ENCODE results near the gene EBF3.

The EBF3 gene

GRCh38 chr10:129934196-129934925 lies 29.7 kb downstream of the EBF3 start:
- no peak overlapping the region for H3K4me3 ChIP-seq (ENCODE audit: low read depth, low read length)
- TF ChIP-seq CTCF (IDR thresholded peaks at IDR 0.05; ENCODE audit: low read depth, low read length, missing control alignments): no peak
- DNase-seq (ENCODE audit: low read depth): no peak

- H3K4me3 ChIP-seq (ENCODE audit: low read depth, low read length): no peak overlapping the region
- DNase-seq (ENCODE audit: low read depth): no peak
- TF ChIP-seq CTCF (IDR thresholded peaks at IDR 0.05; ENCODE audit: low read depth, low read length, missing control alignments): no peak
Observed at GRCh38 chr10:129933456-129934092, 30.5 kb downstream of the EBF3 start.

- H3K4me3 ChIP-seq (ENCODE audit: low read depth, low read length): no peak overlapping the region
- no peak for TF ChIP-seq CTCF (IDR thresholded peaks at IDR 0.05; ENCODE audit: low read depth, low read length, missing control alignments)
- DNase-seq (ENCODE audit: low read depth): no peak
Observed at GRCh38 chr10:129932751-129933433, 31.2 kb downstream of the EBF3 start.

- no peak for DNase-seq (ENCODE audit: low read depth)
- H3K4me3 ChIP-seq (ENCODE audit: low read depth, low read length): no peak overlapping the region
Observed at GRCh38 chr10:129932182-129932581, 31.9 kb downstream of the EBF3 start.

GRCh38 chr10:129929343-129930292 lies 34.5 kb downstream of the EBF3 start:
- no peak overlapping the region for H3K4me3 ChIP-seq (ENCODE audit: low read depth, low read length)
- DNase-seq (ENCODE audit: low read depth): no peak
- TF ChIP-seq CTCF (IDR thresholded peaks at IDR 0.05; ENCODE audit: low read depth, low read length, missing control alignments): peak; percentile 11

More at GRCh38 chr10:129932182-129932581, 31.9 kb downstream of the EBF3 start:
- TF ChIP-seq CTCF (IDR thresholded peaks at IDR 0.05; ENCODE audit: low read depth, low read length, missing control alignments): no peak

GRCh38 chr10:129927351-129928120 lies 36.5 kb downstream of the EBF3 start:
- no peak for TF ChIP-seq CTCF (IDR thresholded peaks at IDR 0.05; ENCODE audit: low read depth, low read length, missing control alignments)
- H3K4me3 ChIP-seq (ENCODE audit: low read depth, low read length): no peak overlapping the region
- no peak for DNase-seq (ENCODE audit: low read depth)
